Chondrocyte (in vitro differentiated cells): ENCODE measurements around the gene KCNT1. TPM values are rescaled to one million over a fixed set of nuclear protein-coding genes. Genes with fewer than 3 reads are reported as not detected.

Experiments used
- DNase-seq: peaks from one replicate; pipeline ENCODE4 v3.0.0; 2021; ENCODE audit warnings: mixed read lengths, low spot score
- H3K27ac Mint-ChIP-seq: one replicate; pipeline ENCODE4 v1.8.0; 2021; ENCODE audit warnings: mild to moderate bottlenecking, moderate library complexity, mixed read lengths; ENCODE audit not compliant: unreplicated experiment
- H3K27me3 Mint-ChIP-seq: 2 replicates; pipeline ENCODE4 v1.8.0; 2021; ENCODE audit warnings: low read depth, mixed read lengths
- H3K36me3 Mint-ChIP-seq: 2 replicates; pipeline ENCODE4 v1.8.0; 2021; ENCODE audit warnings: low read depth, mixed read lengths
- H3K4me1 Mint-ChIP-seq: 2 replicates; pipeline ENCODE4 v1.8.0; 2021; ENCODE audit warnings: low read depth, mild to moderate bottlenecking, mixed read lengths
- H3K4me3 Mint-ChIP-seq: one replicate; pipeline ENCODE4 v1.8.0; 2021; ENCODE audit warnings: mild to moderate bottlenecking, moderate library complexity, mixed read lengths; ENCODE audit not compliant: unreplicated experiment
- H3K9me3 Mint-ChIP-seq: 2 replicates; pipeline ENCODE4 v1.8.0; 2021; ENCODE audit warnings: low read depth, mixed read lengths
- CTCF ChIP-seq: fragments of 200-600 bp; sonication (generic); IDR thresholded peaks from 2 replicates; pipeline ENCODE4 v1.5.0; 2021; ENCODE audit warnings: antibody characterized with exemption, mild to moderate bottlenecking, moderate library complexity
- total RNA-seq: library from RNA; stranded (reverse); gene quantifications from 3 replicates; pipeline ENCODE4 v1.2.1, GENCODE V29; 2021

Gene KCNT1
- total RNA-seq, 1 donor from 2014 or later, result not detected

- TF ChIP-seq CTCF, result no peak
Measured at GRCh38 chr9:135820661-135821060, 118.7 kb downstream of the KCNT1 start.

GRCh38 chr9:135821116-135821515, 119.1 kb downstream of the KCNT1 start:
- H3K27me3 Mint-ChIP-seq, result no peaks in the 10 kb centered on the region
- DNase-seq, result peak; percentile 82
- no peaks in the 10 kb centered on the region for H3K9me3 Mint-ChIP-seq
- H3K4me3 Mint-ChIP-seq, result no peak overlapping the region
- TF ChIP-seq CTCF, result no peak
- H3K36me3 Mint-ChIP-seq, result peaks cover 43% of the 10 kb centered on the region
- no peak overlapping the region for H3K27ac Mint-ChIP-seq
- no peaks in the 10 kb centered on the region for H3K4me1 Mint-ChIP-seq

More at GRCh38 chr9:135820661-135821060, 118.7 kb downstream of the KCNT1 start:
- peaks cover 42% of the 10 kb centered on the region for H3K36me3 Mint-ChIP-seq
- H3K27me3 Mint-ChIP-seq, result no peaks in the 10 kb centered on the region
- peak; percentile 72 for DNase-seq
- H3K9me3 Mint-ChIP-seq, result no peaks in the 10 kb centered on the region
- no peak overlapping the region for H3K27ac Mint-ChIP-seq
- no peak overlapping the region for H3K4me3 Mint-ChIP-seq
- peaks cover 3% of the 10 kb centered on the region for H3K4me1 Mint-ChIP-seq

DNA sequence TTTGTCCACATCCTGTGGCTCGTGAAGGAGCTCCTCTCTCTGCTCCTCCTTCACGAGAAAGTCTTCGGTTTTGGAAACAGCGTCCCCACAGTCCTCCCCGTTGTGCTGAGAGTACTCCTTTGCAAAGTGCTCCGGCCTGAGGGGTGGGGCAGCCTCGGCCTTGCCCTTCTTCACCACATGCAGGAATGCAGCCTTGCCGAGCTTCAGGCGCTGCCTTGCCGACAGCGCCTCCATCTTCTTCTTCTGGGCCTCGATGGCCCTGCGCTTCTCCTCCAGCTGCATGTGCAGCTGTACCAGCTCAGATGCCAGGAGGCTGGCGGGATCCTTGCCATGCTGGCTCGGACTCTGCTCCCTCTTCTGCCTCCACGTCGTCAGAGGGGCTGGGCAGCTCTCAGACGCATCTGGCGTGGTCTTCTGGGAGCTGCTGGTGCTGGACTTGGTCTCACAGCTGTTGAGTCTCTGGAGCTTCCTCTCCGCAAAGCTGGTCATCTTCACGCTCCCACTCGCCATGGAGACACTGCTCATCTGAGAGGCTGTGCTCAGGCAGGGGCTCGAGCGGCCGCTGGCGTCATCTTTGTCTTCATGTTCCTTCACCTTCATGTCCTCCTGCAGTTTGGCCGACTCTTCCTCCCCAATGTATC, 119.9 kb downstream of the KCNT1 start:
- DNase-seq, result peak; percentile 90
- H3K4me1 Mint-ChIP-seq, result no peaks in the 10 kb centered on the region
- no peak overlapping the region for H3K4me3 Mint-ChIP-seq
- H3K27me3 Mint-ChIP-seq, result no peaks in the 10 kb centered on the region
- TF ChIP-seq CTCF, result no peak
- no peaks in the 10 kb centered on the region for H3K9me3 Mint-ChIP-seq
- no peak overlapping the region for H3K27ac Mint-ChIP-seq
- peaks cover 44% of the 10 kb centered on the region for H3K36me3 Mint-ChIP-seq

DNA sequence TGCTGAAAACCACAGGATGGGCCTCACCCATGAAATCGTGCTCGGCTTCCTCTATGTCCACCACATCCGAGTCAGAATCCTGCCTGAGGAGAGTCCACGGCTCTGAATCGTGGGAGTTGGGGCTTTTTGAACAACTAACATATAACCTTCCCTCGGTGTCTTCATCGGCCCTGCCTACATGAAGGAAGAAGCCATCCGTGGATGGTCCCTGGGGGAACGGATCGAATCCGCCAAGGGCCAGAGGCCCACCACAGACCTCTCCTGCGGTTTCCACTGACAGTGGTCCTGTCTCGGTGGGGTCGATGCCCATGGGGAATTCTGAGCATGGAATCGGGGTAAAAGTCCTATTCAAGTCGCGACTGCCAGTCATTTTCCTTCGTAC, 120.4 kb downstream of the KCNT1 start:
- peak; percentile 35 for DNase-seq
- H3K4me3 Mint-ChIP-seq, result no peak overlapping the region
- H3K27ac Mint-ChIP-seq, result no peak overlapping the region
- TF ChIP-seq CTCF, result no peak
- H3K36me3 Mint-ChIP-seq, result peaks cover 47% of the 10 kb centered on the region
- no peaks in the 10 kb centered on the region for H3K9me3 Mint-ChIP-seq
- H3K27me3 Mint-ChIP-seq, result no peaks in the 10 kb centered on the region
- H3K4me1 Mint-ChIP-seq, result no peaks in the 10 kb centered on the region

DNA sequence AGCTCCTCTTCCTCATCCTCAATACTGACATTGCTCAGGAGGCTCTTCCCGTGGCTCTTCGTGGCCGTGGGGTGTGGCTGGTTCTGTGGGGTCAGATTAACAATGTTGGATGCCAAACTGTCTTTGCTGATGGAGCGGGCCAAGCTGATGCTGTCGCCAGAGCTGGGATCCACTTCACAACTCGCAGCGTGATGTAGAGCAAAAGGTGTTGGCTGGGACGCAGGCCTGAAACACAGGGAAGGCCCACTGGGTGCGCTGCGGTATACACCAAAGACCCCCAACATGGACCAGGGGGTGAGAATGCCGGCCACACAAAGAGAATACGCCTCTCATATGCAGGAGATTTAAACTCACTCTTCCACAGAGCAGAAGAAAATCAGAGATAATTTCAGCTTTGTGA, 121.1 kb downstream of the KCNT1 start:
- no peak overlapping the region for H3K4me3 Mint-ChIP-seq
- no peak for DNase-seq
- no peaks in the 10 kb centered on the region for H3K4me1 Mint-ChIP-seq
- peaks cover 47% of the 10 kb centered on the region for H3K36me3 Mint-ChIP-seq
- no peaks in the 10 kb centered on the region for H3K27me3 Mint-ChIP-seq
- H3K27ac Mint-ChIP-seq, result no peak overlapping the region
- TF ChIP-seq CTCF, result no peak
- H3K9me3 Mint-ChIP-seq, result peaks cover under 1% of the 10 kb centered on the region
